HepG2 (cell line): ENCODE measurements around the gene C9orf43. TPM values are rescaled to one million over a fixed set of nuclear protein-coding genes. Genes with fewer than 3 reads are reported as not detected.
A peak's percentile ranks its signal among the peaks of the same experiment; 100 is the strongest.

ENCODE experiments used
- CAMTA2 ChIP-seq: sonication (generic); formaldehyde crosslinking; IDR thresholded peaks from 2 replicates; pipeline ENCODE4 v1.4.0; 2020; ENCODE audit warnings: mild to moderate bottlenecking, missing genetic modification reagents, borderline replicate concordance
- CBX2 ChIP-seq, 2 experiments: fragments of 200-600 bp in 1 of 2; sonication (generic); formaldehyde crosslinking in 1 of 2; IDR thresholded peaks; 2 replicates each; pipeline versions ENCODE4 v1.7.0 to v1.8.1; 2018 to 2022; ENCODE audit warnings: low read depth in 2 of 2, low read length in 1 of 2, mild to moderate bottlenecking in 1 of 2, missing genetic modification reagents in 1 of 2
- RFX1 ChIP-seq: fragments of 450-650 bp; IDR thresholded peaks from 2 replicates; pipeline ENCODE4 v1.6.1; 2017
- RFX5 ChIP-seq: IDR thresholded peaks from 2 replicates; pipeline ENCODE4 v1.6.1; 2011; ENCODE audit warnings: low read depth, low read length, improper control_type of control experiment
- SNAPC2 ChIP-seq: sonication (generic); formaldehyde crosslinking; IDR thresholded peaks from 2 replicates; pipeline ENCODE4 v1.8.1; 2022; ENCODE audit warnings: mild to moderate bottlenecking, missing genetic modification reagents
- SRSF1 ChIP-seq: fragments of 200-400 bp; formaldehyde crosslinking; optimal IDR thresholded peaks from 2 replicates; pipeline ENCODE3; 2017; ENCODE audit warnings: mild to moderate bottlenecking, low read depth, low read length, moderate library complexity
- TAF1 ChIP-seq: sonication (generic); formaldehyde crosslinking; IDR thresholded peaks from 2 replicates; pipeline ENCODE4 v1.4.0; 2020; ENCODE audit warnings: missing genetic modification reagents
- TAF15 ChIP-seq: fragments of 200-400 bp; formaldehyde crosslinking; IDR thresholded peaks from one replicate; pipeline ENCODE4 v1.6.1; 2018; ENCODE audit warnings: mild to moderate bottlenecking, low read depth, low read length; ENCODE audit not compliant: poor library complexity, severe bottlenecking
- ZBTB20 ChIP-seq: sonication (generic); formaldehyde crosslinking; IDR thresholded peaks from 2 replicates; pipeline ENCODE4 v1.8.1; 2023; ENCODE audit warnings: missing genetic modification reagents, low read depth, mild to moderate bottlenecking, borderline replicate concordance
- ZNF326 ChIP-seq: sonication (generic); formaldehyde crosslinking; IDR thresholded peaks from 2 replicates; pipeline ENCODE4 v1.4.0; 2020; ENCODE audit warnings: missing genetic modification reagents, borderline replicate concordance
- ZNF468 ChIP-seq: sonication (generic); formaldehyde crosslinking; IDR thresholded peaks from 2 replicates; pipeline ENCODE4 v1.8.0; 2022; ENCODE audit warnings: mild to moderate bottlenecking, moderate library complexity, missing genetic modification reagents
- ZNF7 ChIP-seq: IDR thresholded peaks from 2 replicates; pipeline ENCODE4 v1.6.1; 2016; ENCODE audit warnings: missing biosample characterization, missing genetic modification reagents
- ZNF75D ChIP-seq: sonication (generic); formaldehyde crosslinking; IDR thresholded peaks from 2 replicates; pipeline ENCODE4 v1.8.1; 2023; ENCODE audit warnings: missing genetic modification reagents, mild to moderate bottlenecking, borderline replicate concordance
- polyA plus RNA-seq, 8 experiments: library from polyadenylated mRNA; depleted of rRNA in 3 of 8; stranded (reverse) in 7 of 8; unstranded in 1 of 8; fragments of >200 nt; fragmentation: Illumina TruSeq in 4 of 8; extraction: Trizol in 4 of 8; gene quantifications; 2 replicates each; pipeline versions ENCODE4 v1.2.1 to v1.2.3, GENCODE V29; 2011 to 2016; ENCODE audit warnings: low read depth in 4 of 8, missing spikeins in 1 of 8, mixed read lengths in 1 of 8; ENCODE audit not compliant: insufficient read depth in 1 of 8
- total RNA-seq, 5 experiments: library from RNA; depleted of rRNA; stranded (reverse); fragments of >200 nt; fragmentation: Illumina TruSeq; extraction: Trizol; gene quantifications; 2 replicates each; pipeline ENCODE4 v1.2.3, GENCODE V29; 2016; ENCODE audit warnings: low read depth in 1 of 5
- TF ChIP-seq, protein P1 (sequence below): sonication (generic); formaldehyde crosslinking; IDR thresholded peaks from 2 replicates; pipeline ENCODE4 v1.5.1; 2020; ENCODE audit warnings: missing genetic modification reagents, mild to moderate bottlenecking, borderline replicate concordance
- TF ChIP-seq, protein P2 (sequence below): sonication (generic); formaldehyde crosslinking; IDR thresholded peaks from 2 replicates; pipeline ENCODE4 v1.4.0; 2020; ENCODE audit warnings: missing genetic modification reagents

C9orf43 gene
- total and polyA plus RNA-seq, 2 of the 13 experiments (the other 11 are each of a cell fraction or from before 2014, with no cell fraction given): 0.24 to 0.31 TPM

DNA sequence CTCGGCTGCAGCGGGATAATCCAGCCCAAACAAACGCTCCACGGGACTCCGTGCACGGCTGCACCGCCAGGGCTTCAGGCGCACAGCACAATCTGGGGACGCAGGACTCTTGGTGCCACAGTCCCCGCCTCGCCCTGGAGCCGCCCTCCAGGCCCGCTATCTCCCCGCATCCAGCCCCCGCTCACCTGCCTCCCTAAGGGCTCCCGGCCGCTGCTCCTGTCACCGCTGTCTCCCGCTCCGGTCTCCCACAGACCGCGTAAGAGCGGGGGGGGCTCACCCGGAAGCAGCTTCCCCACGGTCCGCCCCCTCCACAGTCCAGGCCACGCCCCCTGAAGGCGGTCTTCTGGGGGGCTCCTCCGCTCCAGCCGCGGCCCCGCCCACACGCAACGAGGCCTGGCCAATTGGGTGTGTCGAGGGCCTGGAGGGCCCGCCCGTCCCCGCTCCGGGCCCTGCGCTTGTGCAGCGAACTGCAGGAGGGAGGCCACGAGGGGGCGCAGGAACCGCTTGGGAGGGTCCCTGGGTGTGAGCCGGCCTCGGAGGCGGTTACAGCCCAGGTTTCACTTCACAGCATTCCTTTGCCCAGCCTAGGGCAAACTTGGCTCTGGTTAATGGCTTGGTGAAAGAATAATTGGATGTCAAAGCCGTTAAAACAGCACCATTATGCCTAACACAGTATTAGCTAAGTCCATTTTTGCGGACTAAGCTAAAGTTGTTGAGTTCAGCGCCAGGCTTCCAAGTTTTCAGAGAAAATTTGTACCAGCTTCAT, 9.3 kb upstream of the C9orf43 start, which contains the start of gene ALAD (continued):
- TF ChIP-seq, protein P1, sequence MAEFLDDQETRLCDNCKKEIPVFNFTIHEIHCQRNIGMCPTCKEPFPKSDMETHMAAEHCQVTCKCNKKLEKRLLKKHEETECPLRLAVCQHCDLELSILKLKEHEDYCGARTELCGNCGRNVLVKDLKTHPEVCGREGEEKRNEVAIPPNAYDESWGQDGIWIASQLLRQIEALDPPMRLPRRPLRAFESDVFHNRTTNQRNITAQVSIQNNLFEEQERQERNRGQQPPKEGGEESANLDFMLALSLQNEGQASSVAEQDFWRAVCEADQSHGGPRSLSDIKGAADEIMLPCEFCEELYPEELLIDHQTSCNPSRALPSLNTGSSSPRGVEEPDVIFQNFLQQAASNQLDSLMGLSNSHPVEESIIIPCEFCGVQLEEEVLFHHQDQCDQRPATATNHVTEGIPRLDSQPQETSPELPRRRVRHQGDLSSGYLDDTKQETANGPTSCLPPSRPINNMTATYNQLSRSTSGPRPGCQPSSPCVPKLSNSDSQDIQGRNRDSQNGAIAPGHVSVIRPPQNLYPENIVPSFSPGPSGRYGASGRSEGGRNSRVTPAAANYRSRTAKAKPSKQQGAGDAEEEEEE (CRISPR knock-in tag): no peak; the same call in 1 of the 2 replicates
- TF ChIP-seq SNAPC2 (CRISPR knock-in tag) (0 out of 2 replicates have a peak, but pooled peaks have one; percentile 52), ZNF7 (CRISPR knock-in tag) (no peak), SRSF1 (no peak), CAMTA2 (CRISPR knock-in tag) (peak; percentile 62; the same call in 1 of the 2 replicates), RFX5 (no peak; the same call in 1 of the 2 replicates), ZBTB20 (CRISPR knock-in tag) (peak; percentile 43; the same call in 1 of the 2 replicates), ZNF75D (CRISPR knock-in tag) (no peak), RFX1 (no peak), CBX2 (IDR thresholded peaks at IDR 0.05; ENCODE audit: low read depth, low read length) (no peak), CBX2 (CRISPR knock-in tag; IDR thresholded peaks at IDR 0.05; ENCODE audit: low read depth) (no peak), TAF1 (CRISPR knock-in tag) (peak; percentile 66; the same call in 1 of the 2 replicates), ZNF326 (CRISPR knock-in tag) (no peak), ZNF468 (no peak), TAF15 (no peak)
- TF ChIP-seq, protein P2, sequence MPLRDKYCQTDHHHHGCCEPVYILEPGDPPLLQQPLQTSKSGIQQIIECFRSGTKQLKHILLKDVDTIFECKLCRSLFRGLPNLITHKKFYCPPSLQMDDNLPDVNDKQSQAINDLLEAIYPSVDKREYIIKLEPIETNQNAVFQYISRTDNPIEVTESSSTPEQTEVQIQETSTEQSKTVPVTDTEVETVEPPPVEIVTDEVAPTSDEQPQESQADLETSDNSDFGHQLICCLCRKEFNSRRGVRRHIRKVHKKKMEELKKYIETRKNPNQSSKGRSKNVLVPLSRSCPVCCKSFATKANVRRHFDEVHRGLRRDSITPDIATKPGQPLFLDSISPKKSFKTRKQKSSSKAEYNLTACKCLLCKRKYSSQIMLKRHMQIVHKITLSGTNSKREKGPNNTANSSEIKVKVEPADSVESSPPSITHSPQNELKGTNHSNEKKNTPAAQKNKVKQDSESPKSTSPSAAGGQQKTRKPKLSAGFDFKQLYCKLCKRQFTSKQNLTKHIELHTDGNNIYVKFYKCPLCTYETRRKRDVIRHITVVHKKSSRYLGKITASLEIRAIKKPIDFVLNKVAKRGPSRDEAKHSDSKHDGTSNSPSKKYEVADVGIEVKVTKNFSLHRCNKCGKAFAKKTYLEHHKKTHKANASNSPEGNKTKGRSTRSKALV (CRISPR knock-in tag): peak; percentile 70; the same call in 1 of the 2 replicates
